PC-3 (cell line): ENCODE results near the gene ALOX12B. TPM values are rescaled to one million over a fixed set of nuclear protein-coding genes. Genes with fewer than 3 reads are reported as not detected.

Source experiments
- ATAC-seq: fragments of 200-7000 bp; cut with Tn5 transposase; 2 replicates; pipeline ENCODE4 v1.9.1; 2020; ENCODE audit warnings: mild to moderate bottlenecking, moderate library complexity
- BruUV-seq: library from RNA; stranded (reverse); fragments of 400-500 nt; replicated peaks from 2 replicates; lab custom pipeline; 2021; lab: Mats Ljungman, UMichigan
- CTCF ChIA-PET: fragments of 300-600 bp; sonication (Branson Sonifier 250); formaldehyde crosslinking; loops from one replicate; lab custom pipeline; 2022; ENCODE audit warnings: antibody characterized with exemption; lab: Charles Lee
- POLR2A ChIA-PET: fragments of 300-600 bp; sonication (Branson Sonifier 250); formaldehyde crosslinking; loops from one replicate; lab custom pipeline; 2022; ENCODE audit warnings: antibody characterized with exemption; ENCODE audit not compliant: unreplicated experiment; lab: Charles Lee
- DNase-seq: peaks from one replicate; pipeline ENCODE4 v3.0.0-alpha.2; 2015
- H2AFZ ChIP-seq: fragments of 300-600 bp; sonication (generic); 2 replicates; pipeline ENCODE4 v1.6.0; 2016; ENCODE audit warnings: antibody characterized with exemption, low read length
- H3F3A ChIP-seq: fragments of 300-600 bp; sonication (generic); one replicate; pipeline ENCODE4 v1.6.0; 2017; ENCODE audit warnings: antibody characterized with exemption, low read length, control low read depth, mild to moderate bottlenecking; ENCODE audit not compliant: unreplicated experiment
- H3K27ac ChIP-seq: fragments of 300-600 bp; sonication (generic); 2 replicates; pipeline ENCODE4 v1.5.1; 2016; ENCODE audit warnings: mild to moderate bottlenecking, low read length
- H3K27me3 ChIP-seq: fragments of 300-600 bp; sonication (generic); 2 replicates; pipeline ENCODE4 v1.6.1; 2016; ENCODE audit warnings: low read length, mixed read lengths
- H3K36me3 ChIP-seq: fragments of 300-600 bp; sonication (generic); 2 replicates; pipeline ENCODE4 v1.6.1; 2016; ENCODE audit warnings: low read depth, mixed run types, low read length, mixed read lengths
- H3K4me1 ChIP-seq: fragments of 300-600 bp; sonication (generic); 2 replicates; pipeline ENCODE4 v1.5.1; 2016; ENCODE audit warnings: low read length; ENCODE audit not compliant: insufficient read depth
- H3K4me2 ChIP-seq: fragments of 300-600 bp; sonication (generic); 2 replicates; pipeline ENCODE4 v1.6.0; 2016; ENCODE audit warnings: low read length
- H3K4me3 ChIP-seq: fragments of 300-600 bp; sonication (generic); 2 replicates; pipeline ENCODE4 v1.5.1; 2016; ENCODE audit warnings: mild to moderate bottlenecking, low read length, mixed read lengths
- H3K79me2 ChIP-seq: fragments of 300-600 bp; sonication (generic); 2 replicates; pipeline ENCODE4 v1.6.1; 2017; ENCODE audit warnings: low read length, mixed read lengths
- H3K9ac ChIP-seq: fragments of 300-600 bp; sonication (generic); 2 replicates; pipeline ENCODE4 v1.6.0; 2016; ENCODE audit warnings: mild to moderate bottlenecking, low read length
- H3K9me2 ChIP-seq: fragments of 300-600 bp; sonication (generic); replicated peaks from 2 replicates; pipeline ENCODE4 v1.6.1; 2016; ENCODE audit warnings: mixed run types, low read length, mixed read lengths
- H3K9me3 ChIP-seq: fragments of 300-600 bp; sonication (generic); 2 replicates; pipeline ENCODE4 v1.6.1; 2016; ENCODE audit warnings: low read length, mixed read lengths
- H4K20me1 ChIP-seq: fragments of 300-600 bp; sonication (generic); 2 replicates; pipeline ENCODE4 v1.6.1; 2016; ENCODE audit warnings: low read length, mixed read lengths
- CTCF ChIP-seq: fragments of 300-600 bp; sonication (generic); conservative IDR thresholded peaks from 2 replicates; pipeline ENCODE4 v1.5.1; 2017; ENCODE audit warnings: antibody characterized with exemption, low read depth, mild to moderate bottlenecking, low read length
- EZH2 ChIP-seq: fragments of 300-600 bp; sonication (generic); IDR thresholded peaks from one replicate; pipeline ENCODE4 v1.6.1; 2017; ENCODE audit warnings: antibody characterized with exemption, mild to moderate bottlenecking, low read length; ENCODE audit not compliant: unreplicated experiment
- EZH2phosphoT487 ChIP-seq: fragments of 300-600 bp; sonication (generic); IDR thresholded peaks from 2 replicates; pipeline ENCODE4 v1.6.1; 2018; ENCODE audit warnings: mild to moderate bottlenecking, antibody characterized with exemption, low read length, borderline replicate concordance
- intact Hi-C: fragments of 100-400 bp; cut with micrococcal nuclease; formaldehyde crosslinking; loops from 2 replicates; pipeline ENCODE4 v1.9.0; 2023
- total RNA-seq: library from RNA; depleted of rRNA; stranded (reverse); fragments of >200 nt; gene quantifications from 2 replicates; pipeline ENCODE4 v1.2.3, GENCODE V29; 2014

ALOX12B gene
- total RNA-seq, 1 experiment from 2014 or later = 0.55 TPM

GRCh38 chr17:8056976-8057625 is 30.4 kb downstream of the ALOX12B start:
- H3K4me3 ChIP-seq = peak overlapping the region; percentile 64
- peak overlapping the region; percentile 97 for H3K27ac ChIP-seq
- no peaks in the 10 kb centered on the region for H3K36me3 ChIP-seq
- peak; percentile 19; the same call in 1 of the 2 replicates for ATAC-seq
- ChIA-PET POLR2A (interaction anchor here (0.6 kb wide), 1 partner anchor 48 kb away, joined by 5 read pairs; no protein-coding TSS in a partner anchor), CTCF (interaction anchor here (0.6 to 1.7 kb wide), 10 partner anchors 16 to 727 kb away, joined by 3 to 12 read pairs (median 4); no protein-coding TSS in a partner anchor)
- no peaks in the 10 kb centered on the region for H3F3A ChIP-seq
- no peaks in the 10 kb centered on the region for H3K27me3 ChIP-seq
- intact Hi-C loops = loop anchor here (1.0 to 5.0 kb wide), 4 partner anchors 41 to 144 kb away; partner anchors contain the start of genes CNTROB and TRAPPC1
- peak overlapping the region; percentile 78 for H3K9ac ChIP-seq
- no peaks in the 10 kb centered on the region for H4K20me1 ChIP-seq
- BruUV-seq = TSS peak; percentile 88
- peak overlapping the region; percentile 78 for H3K4me2 ChIP-seq
- TF ChIP-seq EZH2phosphoT487 = no peak
- TF ChIP-seq CTCF = no peak
- TF ChIP-seq EZH2 = no peak
- no peaks in the 10 kb centered on the region for H3K9me2 ChIP-seq
- DNase-seq = peak; percentile 36
- H3K4me1 ChIP-seq = peaks cover 39% of the 10 kb centered on the region
- H3K79me2 ChIP-seq = no peaks in the 10 kb centered on the region
- H3K9me3 ChIP-seq = no peaks in the 10 kb centered on the region
- peak overlapping the region; percentile 40; the same call in 1 of the 2 replicates for H2AFZ ChIP-seq

- BruUV-seq = no TSS peak
- no peaks in the 10 kb centered on the region for H3F3A ChIP-seq
- H4K20me1 ChIP-seq = no peaks in the 10 kb centered on the region
- TF ChIP-seq EZH2phosphoT487 (no peak), EZH2 (no peak), CTCF (no peak)
- intact Hi-C loops = loop anchor here (2.0 to 5.0 kb wide), 2 partner anchors 68 to 124 kb away; partner anchors contain the start of genes CNTROB and TRAPPC1
- peak overlapping the region; percentile 78 for H3K9ac ChIP-seq
- no peaks in the 10 kb centered on the region for H3K9me3 ChIP-seq
- H3K9me2 ChIP-seq = no peaks in the 10 kb centered on the region
- no peaks in the 10 kb centered on the region for H3K79me2 ChIP-seq
- H3K4me2 ChIP-seq = peak overlapping the region; percentile 78
- POLR2A ChIA-PET = interaction anchor here (0.6 to 0.7 kb wide), 2 partner anchors 143 to 307 kb away, joined by 4 to 5 read pairs; no protein-coding TSS in a partner anchor
- peak overlapping the region; percentile 40; the same call in 1 of the 2 replicates for H2AFZ ChIP-seq
- CTCF ChIA-PET = interaction anchor here (0.6 to 1.7 kb wide), 6 partner anchors 15 to 728 kb away, joined by 3 to 12 read pairs (median 6); no protein-coding TSS in a partner anchor
- H3K36me3 ChIP-seq = no peaks in the 10 kb centered on the region
- peak; percentile 88 for DNase-seq
- ATAC-seq = peak; percentile 73
- no peaks in the 10 kb centered on the region for H3K27me3 ChIP-seq
- H3K4me3 ChIP-seq = peak overlapping the region; percentile 64
- peak overlapping the region; percentile 97 for H3K27ac ChIP-seq
- peaks cover 39% of the 10 kb centered on the region for H3K4me1 ChIP-seq
These were observed 31.1 kb downstream of the ALOX12B start for GRCh38 chr17:8056232-8056975.
